NCI-H2227 (cell line): ENCODE data around the gene VPS29.
A peak's percentile ranks its signal among the peaks of the same experiment; 100 is the strongest.

Experiments
- DNase-seq: peaks from one replicate; lab custom pipeline; 2025; ENCODE audit not compliant: unreplicated experiment; lab: John Stamatoyannopoulos, UW

Gene VPS29

GRCh38 chr12:110451263-110451662, 50.6 kb downstream of the VPS29 start:
- no peak for DNase-seq

GRCh38 chr12:110449799-110450497, 52.0 kb downstream of the VPS29 start, which contains the start of gene ARPC3:
TSS of gene ARPC3 (minus strand) at chr12:110450337. CDS start at chr12:110450260, 77 bp downstream.
- DNase-seq, result peak; percentile 98

GRCh38 chr12:110444455-110444854, 57.5 kb downstream of the VPS29 start:
- no peak for DNase-seq
